Ishikawa (cell line): ENCODE measurements around the gene RABGAP1L.

ENCODE experiments used
- CEBPB ChIP-seq: IDR thresholded peaks from 2 replicates; pipeline ENCODE4 v1.6.1; 2012
- CREB1 ChIP-seq: IDR thresholded peaks from 2 replicates; pipeline ENCODE4 v1.6.1; 2012; ENCODE audit warnings: low read depth
- EGR1 ChIP-seq: IDR thresholded peaks from 2 replicates; pipeline ENCODE4 v1.6.1; 2012
- EP300 ChIP-seq: IDR thresholded peaks from 2 replicates; pipeline ENCODE4 v1.6.1; 2012; ENCODE audit warnings: borderline replicate concordance
- FOXM1 ChIP-seq: IDR thresholded peaks from 2 replicates; pipeline ENCODE4 v1.6.1; 2012; ENCODE audit warnings: low read depth, borderline replicate concordance
- NFIC ChIP-seq: IDR thresholded peaks from 2 replicates; pipeline ENCODE4 v1.6.1; 2012
- RAD21 ChIP-seq: IDR thresholded peaks from 2 replicates; pipeline ENCODE4 v1.6.1; 2012; ENCODE audit warnings: low read depth
- TAF1 ChIP-seq: IDR thresholded peaks from 2 replicates; pipeline ENCODE4 v1.6.1; 2012; ENCODE audit warnings: low read depth, mild to moderate bottlenecking
- TCF12 ChIP-seq: IDR thresholded peaks from 2 replicates; pipeline ENCODE4 v1.6.1; 2012; ENCODE audit warnings: low read depth
- TEAD4 ChIP-seq: IDR thresholded peaks from 2 replicates; pipeline ENCODE4 v1.6.1; 2012
- YY1 ChIP-seq: IDR thresholded peaks from 2 replicates; pipeline ENCODE4 v1.6.1; 2012; ENCODE audit warnings: low read depth
- ZBTB7A ChIP-seq: IDR thresholded peaks from 2 replicates; pipeline ENCODE4 v1.6.1; 2012; ENCODE audit warnings: low read depth
- TF ChIP-seq, protein P1 (sequence below): IDR thresholded peaks from 2 replicates; pipeline ENCODE4 v1.6.1; 2012; ENCODE audit warnings: low read depth, mild to moderate bottlenecking
- TF ChIP-seq, protein P2 (sequence below): IDR thresholded peaks from 2 replicates; pipeline ENCODE4 v1.6.1; 2012
- TF ChIP-seq, protein P3 (sequence below): IDR thresholded peaks from 2 replicates; pipeline ENCODE4 v1.6.1; 2012

The RABGAP1L gene

DNA sequence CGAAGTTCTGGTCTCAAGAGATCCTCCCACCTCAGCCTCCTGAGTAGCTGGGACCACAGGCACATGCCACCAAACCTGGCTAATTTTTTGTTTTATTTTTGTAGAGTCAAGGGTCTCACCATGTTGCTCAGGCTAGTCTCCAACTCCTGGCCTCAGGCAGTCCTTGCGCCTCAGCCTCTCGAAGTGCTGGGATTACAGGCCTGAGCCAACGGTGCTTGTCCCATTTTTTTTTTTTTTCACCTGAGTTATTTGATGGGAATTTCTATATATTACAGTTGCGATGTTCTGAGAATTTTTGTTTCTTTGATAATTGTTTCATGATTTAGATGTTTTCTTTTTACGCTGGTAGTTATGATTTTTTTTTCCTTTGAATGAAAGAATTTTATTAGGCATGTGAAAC, 2.5 kb downstream of the RABGAP1L start:
- TF ChIP-seq ZBTB7A (no peak), EP300 (no peak), TEAD4 (no peak), CEBPB (no peak), YY1 (no peak), CREB1 (no peak)
- TF ChIP-seq, protein P1, sequence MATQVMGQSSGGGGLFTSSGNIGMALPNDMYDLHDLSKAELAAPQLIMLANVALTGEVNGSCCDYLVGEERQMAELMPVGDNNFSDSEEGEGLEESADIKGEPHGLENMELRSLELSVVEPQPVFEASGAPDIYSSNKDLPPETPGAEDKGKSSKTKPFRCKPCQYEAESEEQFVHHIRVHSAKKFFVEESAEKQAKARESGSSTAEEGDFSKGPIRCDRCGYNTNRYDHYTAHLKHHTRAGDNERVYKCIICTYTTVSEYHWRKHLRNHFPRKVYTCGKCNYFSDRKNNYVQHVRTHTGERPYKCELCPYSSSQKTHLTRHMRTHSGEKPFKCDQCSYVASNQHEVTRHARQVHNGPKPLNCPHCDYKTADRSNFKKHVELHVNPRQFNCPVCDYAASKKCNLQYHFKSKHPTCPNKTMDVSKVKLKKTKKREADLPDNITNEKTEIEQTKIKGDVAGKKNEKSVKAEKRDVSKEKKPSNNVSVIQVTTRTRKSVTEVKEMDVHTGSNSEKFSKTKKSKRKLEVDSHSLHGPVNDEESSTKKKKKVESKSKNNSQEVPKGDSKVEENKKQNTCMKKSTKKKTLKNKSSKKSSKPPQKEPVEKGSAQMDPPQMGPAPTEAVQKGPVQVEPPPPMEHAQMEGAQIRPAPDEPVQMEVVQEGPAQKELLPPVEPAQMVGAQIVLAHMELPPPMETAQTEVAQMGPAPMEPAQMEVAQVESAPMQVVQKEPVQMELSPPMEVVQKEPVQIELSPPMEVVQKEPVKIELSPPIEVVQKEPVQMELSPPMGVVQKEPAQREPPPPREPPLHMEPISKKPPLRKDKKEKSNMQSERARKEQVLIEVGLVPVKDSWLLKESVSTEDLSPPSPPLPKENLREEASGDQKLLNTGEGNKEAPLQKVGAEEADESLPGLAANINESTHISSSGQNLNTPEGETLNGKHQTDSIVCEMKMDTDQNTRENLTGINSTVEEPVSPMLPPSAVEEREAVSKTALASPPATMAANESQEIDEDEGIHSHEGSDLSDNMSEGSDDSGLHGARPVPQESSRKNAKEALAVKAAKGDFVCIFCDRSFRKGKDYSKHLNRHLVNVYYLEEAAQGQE, result no peak
- TF ChIP-seq, protein P2, sequence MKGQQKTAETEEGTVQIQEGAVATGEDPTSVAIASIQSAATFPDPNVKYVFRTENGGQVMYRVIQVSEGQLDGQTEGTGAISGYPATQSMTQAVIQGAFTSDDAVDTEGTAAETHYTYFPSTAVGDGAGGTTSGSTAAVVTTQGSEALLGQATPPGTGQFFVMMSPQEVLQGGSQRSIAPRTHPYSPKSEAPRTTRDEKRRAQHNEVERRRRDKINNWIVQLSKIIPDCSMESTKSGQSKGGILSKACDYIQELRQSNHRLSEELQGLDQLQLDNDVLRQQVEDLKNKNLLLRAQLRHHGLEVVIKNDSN, result no peak

DNA sequence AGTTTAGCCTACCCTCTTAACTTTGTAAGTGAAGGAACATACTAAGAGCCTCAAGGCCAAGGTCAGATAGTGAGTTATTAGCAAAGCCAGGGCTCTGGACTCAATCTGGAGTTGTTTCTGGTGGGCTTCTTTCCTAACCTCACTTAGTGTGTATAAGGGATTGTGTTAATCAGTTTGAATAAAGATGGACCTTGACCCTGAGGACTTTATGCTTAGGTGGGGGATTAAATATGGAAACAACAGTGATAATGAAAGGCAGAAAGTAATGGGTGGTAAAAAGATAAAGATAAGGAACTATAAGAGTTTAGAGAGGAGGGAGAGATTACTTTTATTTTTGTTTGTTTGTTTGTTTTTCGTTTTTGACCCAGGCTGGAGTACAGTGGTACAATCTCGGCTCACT, 5.5 kb downstream of the RABGAP1L start:
- TF ChIP-seq, protein P2, result no peak
- TF ChIP-seq, protein P3, sequence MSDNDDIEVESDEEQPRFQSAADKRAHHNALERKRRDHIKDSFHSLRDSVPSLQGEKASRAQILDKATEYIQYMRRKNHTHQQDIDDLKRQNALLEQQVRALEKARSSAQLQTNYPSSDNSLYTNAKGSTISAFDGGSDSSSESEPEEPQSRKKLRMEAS, result no peak
- TF ChIP-seq FOXM1 (no peak), ZBTB7A (no peak), TAF1 (no peak), CEBPB (no peak), EGR1 (no peak), EP300 (no peak), TCF12 (no peak)
- TF ChIP-seq, protein P1, result no peak

DNA sequence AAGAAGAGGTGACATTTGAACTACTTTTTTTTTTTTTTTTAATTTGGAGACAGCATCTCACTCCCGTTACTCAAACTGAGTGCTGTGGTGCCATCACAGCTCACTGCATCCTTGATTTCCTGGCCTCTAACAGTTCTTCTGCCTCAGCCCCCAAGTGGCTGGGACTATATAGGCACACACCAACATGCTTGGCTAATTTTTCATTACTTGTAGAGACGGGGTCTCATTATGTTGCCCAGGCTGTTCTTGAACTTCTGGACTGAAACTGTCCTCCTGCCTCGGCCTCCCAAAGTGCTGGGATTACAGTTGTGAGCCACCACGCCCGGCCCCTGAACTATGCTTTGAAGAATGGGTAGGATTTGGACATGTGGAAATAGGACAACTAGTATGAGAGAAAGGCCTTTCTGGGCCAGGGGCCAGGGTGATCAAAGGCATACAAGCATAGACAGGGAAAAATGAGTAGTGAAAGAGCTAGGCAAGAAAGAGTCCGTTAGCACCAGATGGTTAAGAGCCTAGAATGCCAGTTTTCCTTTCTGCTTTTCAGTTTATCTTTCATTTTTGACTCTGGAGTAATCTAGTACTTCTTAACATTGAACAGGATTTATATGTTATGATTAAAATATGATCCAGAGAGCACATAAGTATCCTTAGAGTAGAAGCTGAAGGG, 6.3 kb downstream of the RABGAP1L start:
- TF ChIP-seq TEAD4 (no peak), TAF1 (no peak), RAD21 (no peak), NFIC (no peak), EP300 (no peak), CREB1 (no peak), YY1 (no peak), ZBTB7A (no peak), EGR1 (no peak), TCF12 (no peak), CEBPB (no peak), FOXM1 (no peak)
- TF ChIP-seq, protein P3, result no peak
- TF ChIP-seq, protein P1, result no peak
- TF ChIP-seq, protein P2, result no peak

DNA sequence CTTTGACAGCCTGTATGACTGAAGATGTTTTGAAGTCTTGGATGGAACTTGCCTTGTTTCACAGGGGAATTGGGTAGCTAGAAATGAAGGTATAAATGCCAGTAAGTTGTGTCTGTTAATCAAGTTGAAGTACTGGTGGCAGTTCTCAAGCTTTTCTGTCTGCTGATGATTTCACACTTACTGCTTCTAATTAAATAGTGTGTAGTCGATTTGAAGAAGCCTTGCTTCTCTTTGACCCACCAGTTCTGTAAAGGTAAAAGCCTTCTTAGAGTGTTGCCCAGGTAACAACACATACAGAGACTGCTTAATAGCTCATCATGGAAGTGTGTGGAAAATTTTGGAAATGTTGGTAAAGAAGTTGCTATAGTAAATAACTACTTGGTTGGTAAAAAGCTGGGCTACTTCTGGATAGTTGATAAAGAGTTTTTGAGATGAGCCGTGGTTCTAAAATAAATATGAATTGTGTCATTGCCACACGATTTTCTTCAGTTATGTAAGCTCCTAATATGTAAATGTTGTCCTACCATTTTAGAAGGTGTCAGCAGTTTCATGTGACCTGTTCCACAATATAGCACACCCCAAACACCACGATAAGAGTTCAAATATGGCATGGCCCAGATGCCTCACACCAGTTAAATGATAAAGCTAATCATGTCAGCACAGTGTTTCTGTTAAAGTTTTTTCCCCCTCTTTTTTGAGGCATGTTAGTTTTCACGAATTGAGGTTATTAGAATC, 7.4 kb downstream of the RABGAP1L start:
- TF ChIP-seq, protein P2, result no peak
- TF ChIP-seq RAD21, result no peak
- no peak for TF ChIP-seq EP300
- TF ChIP-seq CREB1, result no peak
- TF ChIP-seq, protein P3, result no peak
- no peak for TF ChIP-seq EGR1
- TF ChIP-seq YY1, result no peak
- no peak for TF ChIP-seq ZBTB7A
- TF ChIP-seq FOXM1, result no peak
- no peak for TF ChIP-seq CEBPB
